Adrenal gland (tissue), 5 donors: ENCODE data around the gene DUSP16.

Experiments
- POLR2A ChIP-seq, 2 donors: fragments of 450-650 bp; IDR thresholded peaks; one replicate each; pipeline ENCODE4 v1.6.1; 2017; ENCODE audit warnings: antibody characterized with exemption in 2 of 2, mild to moderate bottlenecking in 2 of 2, moderate library complexity in 1 of 2
- TF ChIP-seq, protein P1 (sequence below), 6 experiments: fragments of 450-650 bp in 4 of 6; fragments of 200-600 bp in 2 of 6; sonication (generic) in 1 of 6; IDR thresholded peaks; 1 replicate in 5 of 6; 2 replicates in 1 of 6; pipeline versions ENCODE4 v1.5.1 to v1.8.0; 2016 to 2021; ENCODE audit warnings: antibody characterized with exemption in 6 of 6, mild to moderate bottlenecking in 2 of 6, moderate library complexity in 1 of 6
- donor health status: DM: no; HTN: no; CAD: no.

GRCh38 chr12:12546314-12546772 lies 16.3 kb downstream of the DUSP16 start:
- TF ChIP-seq, protein P1, sequence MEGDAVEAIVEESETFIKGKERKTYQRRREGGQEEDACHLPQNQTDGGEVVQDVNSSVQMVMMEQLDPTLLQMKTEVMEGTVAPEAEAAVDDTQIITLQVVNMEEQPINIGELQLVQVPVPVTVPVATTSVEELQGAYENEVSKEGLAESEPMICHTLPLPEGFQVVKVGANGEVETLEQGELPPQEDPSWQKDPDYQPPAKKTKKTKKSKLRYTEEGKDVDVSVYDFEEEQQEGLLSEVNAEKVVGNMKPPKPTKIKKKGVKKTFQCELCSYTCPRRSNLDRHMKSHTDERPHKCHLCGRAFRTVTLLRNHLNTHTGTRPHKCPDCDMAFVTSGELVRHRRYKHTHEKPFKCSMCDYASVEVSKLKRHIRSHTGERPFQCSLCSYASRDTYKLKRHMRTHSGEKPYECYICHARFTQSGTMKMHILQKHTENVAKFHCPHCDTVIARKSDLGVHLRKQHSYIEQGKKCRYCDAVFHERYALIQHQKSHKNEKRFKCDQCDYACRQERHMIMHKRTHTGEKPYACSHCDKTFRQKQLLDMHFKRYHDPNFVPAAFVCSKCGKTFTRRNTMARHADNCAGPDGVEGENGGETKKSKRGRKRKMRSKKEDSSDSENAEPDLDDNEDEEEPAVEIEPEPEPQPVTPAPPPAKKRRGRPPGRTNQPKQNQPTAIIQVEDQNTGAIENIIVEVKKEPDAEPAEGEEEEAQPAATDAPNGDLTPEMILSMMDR (IDR thresholded peaks at IDR 0.05): no peak
- no peak for TF ChIP-seq POLR2A (IDR thresholded peaks at IDR 0.05)
